Ovary (tissue), 9 donors: ENCODE results near the gene MORN1. TPM values are rescaled to one million over a fixed set of nuclear protein-coding genes. Genes with fewer than 3 reads are reported as not detected.

Experiments used
- DNase-seq, 5 donors: peaks; one replicate each; pipeline ENCODE4 v3.0.0-alpha.2; 2019 to 2020
- H3K27ac ChIP-seq, 2 donors: fragments of 200-600 bp; one replicate each; pipeline versions ENCODE4 v1.5.1 to v1.8.0; 2019 to 2022
- H3K27me3 ChIP-seq: fragments of 200-600 bp; one replicate; pipeline ENCODE4 v1.8.0; 2022
- H3K36me3 ChIP-seq: fragments of 200-600 bp; sonication (generic); one replicate; pipeline ENCODE4 v1.5.1; 2019
- H3K4me1 ChIP-seq: one replicate; pipeline ENCODE4 v1.8.1; 2013; ENCODE audit warnings: mild to moderate bottlenecking, moderate library complexity; ENCODE audit not compliant: insufficient read depth
- H3K4me3 ChIP-seq: fragments of 200-600 bp; sonication (generic); one replicate; pipeline ENCODE4 v1.5.1; 2017
- H3K9me3 ChIP-seq, 2 donors: fragments of 200-600 bp in 1 of 2; sonication (generic) in 1 of 2; one replicate each; pipeline versions ENCODE4 v1.5.1 to v1.8.1; 2013 to 2019; ENCODE audit warnings: mild to moderate bottlenecking in 1 of 2, moderate library complexity in 1 of 2
- CTCF ChIP-seq, 3 donors: fragments of 450-650 bp in 2 of 3; fragments of 200-600 bp in 1 of 3; IDR thresholded peaks; one replicate each; pipeline versions ENCODE4 v1.5.1 to v1.8.0; 2016 to 2022; ENCODE audit warnings: antibody characterized with exemption in 3 of 3, mild to moderate bottlenecking in 1 of 3
- EP300 ChIP-seq: sonication (generic); formaldehyde crosslinking; IDR thresholded peaks from one replicate; pipeline ENCODE4 v1.6.1; 2017; ENCODE audit warnings: antibody characterized with exemption
- POLR2A ChIP-seq: fragments of 450-650 bp; IDR thresholded peaks from one replicate; pipeline ENCODE4 v1.6.1; 2017; ENCODE audit warnings: antibody characterized with exemption, mild to moderate bottlenecking, moderate library complexity
- WGBS, 3 donors: extraction: QIAGEN DNeasy Blood & Tissue Kit in 1 of 3; methylation state at CpG; one replicate each; pipeline versions ENCODE4 v1.1.5 to v1.1.7; 2013 to 2017; 5-methylcytosine and 5-hydroxymethylcytosine counted together
- intact Hi-C, 4 donors: fragments of 100-400 bp; cut with DNase I; formaldehyde crosslinking; loops; one replicate each; pipeline versions ENCODE4 v1.11.0 to v1.15.1; 2022 to 2023
- polyA plus RNA-seq, 2 donors: library from polyadenylated mRNA; stranded (reverse); fragments of 200-250 nt in 1 of 2; fragments of 350-450 nt in 1 of 2; fragmentation: Illumina TruSeq in 1 of 2; extraction: RNeasy Lipid Tissue Mini Kit (QIAGEN cat#74804) in 1 of 2; gene quantifications; one replicate each; pipeline ENCODE4 v1.2.3, GENCODE V29; 2013 to 2014
- total RNA-seq, 7 donors: library from RNA; depleted of rRNA in 2 of 7; stranded (reverse); fragments of >200 nt in 2 of 7; fragmentation: NEBNext Ultra II Directional in 3 of 7; extraction: Animal tissue kit (Norgen Biotek cat#: 25700) in 3 of 7; gene quantifications; one replicate each; pipeline versions ENCODE4 v1.1.0 to v1.2.4, GENCODE V29; 2016 to 2023
- donor health status: DM: no; HTN: no; CAD: no; lungs with moderate emphysema.
- donor health status: DM: no; HTN: no; CAD: no.
- donor health status: Bipolar disorder and iron deficiency.
- donor health status: DM: yes; HTN: yes; CAD: no.
- donor health status: DM: no; HTN: no; CAD: no.
- donor health status: DM: yes; HTN: yes; CAD: no.

Gene MORN1
- total and polyA plus RNA-seq, 9 donors, result 1.7 to 24.2 (median 17.7) TPM

- 83 to 86% (median 85%) methylated on average over 69 to 81 of the region's 81 CpGs for WGBS, 3 donors
- TF ChIP-seq POLR2A (no peak), CTCF (IDR thresholded peaks at IDR 0.05) (no peak), EP300 (no peak)
- Histone ChIP-seq H3K27me3 (no peaks in the 10 kb centered on the region), H3K27ac (no peak overlapping the region), H3K4me3 (no peak overlapping the region), H3K4me1 (peaks cover 5% of the 10 kb centered on the region), H3K9me3 (no peaks in the 10 kb centered on the region), H3K36me3 (no peaks in the 10 kb centered on the region)
- intact Hi-C loops, result loop anchor here in 1 of 4 donors (5.0 kb wide), 1 partner anchor 74 kb away; no protein-coding TSS in a partner anchor
- DNase-seq, result no peak
Observed at GRCh38 chr1:2306151-2306978, 85.0 kb downstream of the MORN1 start.

- WGBS, 3 donors, result 74 to 77% (median 76%) methylated on average over 48 to 49 of the region's 49 CpGs
- H3K27ac ChIP-seq, result no peak overlapping the region
Observed at GRCh38 chr1:2304921-2305681, 86.3 kb downstream of the MORN1 start.

GRCh38 chr1:2304282-2304681 lies 87.1 kb downstream of the MORN1 start:
- Histone ChIP-seq H3K36me3 (no peaks in the 10 kb centered on the region), H3K27ac (no peak overlapping the region), H3K9me3 (no peaks in the 10 kb centered on the region), H3K4me3 (no peak overlapping the region), H3K27me3 (no peaks in the 10 kb centered on the region), H3K4me1 (peaks cover 11% of the 10 kb centered on the region)
- no peak for DNase-seq
- TF ChIP-seq POLR2A (no peak), EP300 (no peak), CTCF (IDR thresholded peaks at IDR 0.05) (no peak)
- intact Hi-C loops, result no loop called here
- whole genome bisulfite sequencing, 3 donors, result 86 to 92% (median 90%) methylated on average over 22 of the region's 22 CpGs

More at GRCh38 chr1:2304921-2305681, 86.3 kb downstream of the MORN1 start:
- H3K36me3 ChIP-seq, result no peaks in the 10 kb centered on the region
- H3K4me3 ChIP-seq, result no peak overlapping the region
- TF ChIP-seq POLR2A (no peak), CTCF (IDR thresholded peaks at IDR 0.05) (no peak), EP300 (no peak)
- no peaks in the 10 kb centered on the region for H3K27me3 ChIP-seq
- no peak for DNase-seq
- intact Hi-C loops, result loop anchor here in 1 of 4 donors (5.0 kb wide), 1 partner anchor 73 kb away; no protein-coding TSS in a partner anchor
- peaks cover 8% of the 10 kb centered on the region for H3K4me1 ChIP-seq
- no peaks in the 10 kb centered on the region for H3K9me3 ChIP-seq

- H3K27ac ChIP-seq, result no peak overlapping the region
- peaks cover 11% of the 10 kb centered on the region for H3K4me1 ChIP-seq
- DNase-seq, result no peak
- WGBS, 3 donors, result 87 to 90% (median 90%) methylated on average over 26 of the region's 26 CpGs
- no peaks in the 10 kb centered on the region for H3K36me3 ChIP-seq
- no peak overlapping the region for H3K4me3 ChIP-seq
- no peak for TF ChIP-seq EP300
- TF ChIP-seq CTCF (IDR thresholded peaks at IDR 0.05), result no peak
- TF ChIP-seq POLR2A, result no peak
- H3K9me3 ChIP-seq, result no peaks in the 10 kb centered on the region
- intact Hi-C loops, result no loop called here
- H3K27me3 ChIP-seq, result no peaks in the 10 kb centered on the region
Observed at GRCh38 chr1:2303781-2304180, 87.6 kb downstream of the MORN1 start.
